OCI-LY7 (cell line): ENCODE data around the gene CEP170B. TPM values are rescaled to one million over a fixed set of nuclear protein-coding genes. Genes with fewer than 3 reads are reported as not detected.

Source experiments
- BruUV-seq: library from RNA; stranded (reverse); fragments of 400-500 nt; replicated peaks from 2 replicates; lab custom pipeline; 2021; lab: Mats Ljungman, UMichigan
- CTCF ChIA-PET: fragments of 300-600 bp; sonication (Branson Sonifier 250); formaldehyde crosslinking; loops from one replicate; lab custom pipeline; 2022; ENCODE audit warnings: antibody characterized with exemption; ENCODE audit not compliant: unreplicated experiment; lab: Charles Lee
- POLR2A ChIA-PET: fragments of 300-600 bp; sonication (Branson Sonifier 250); formaldehyde crosslinking; loops from one replicate; lab custom pipeline; 2022; ENCODE audit warnings: antibody characterized with exemption; lab: Charles Lee
- DNase-seq: peaks from one replicate; pipeline ENCODE4 v3.0.0-alpha.2; 2015; ENCODE audit warnings: low spot score
- H2AFZ ChIP-seq: fragments of 200-600 bp; sonication (generic), shearing (Covaris generic); 2 replicates; pipeline ENCODE4 v1.6.1; 2014; ENCODE audit warnings: mild to moderate bottlenecking, antibody characterized with exemption, low read length, moderate library complexity
- H3K27ac ChIP-seq: fragments of 200-600 bp; sonication (generic); 2 replicates; pipeline ENCODE4 v1.5.1; 2014; ENCODE audit warnings: mixed run types, low read depth, mild to moderate bottlenecking, moderate library complexity, low read length, inconsistent platforms; ENCODE audit not compliant: poor library complexity, severe bottlenecking
- H3K36me3 ChIP-seq: fragments of 200-600 bp; sonication (generic); 2 replicates; pipeline ENCODE4 v1.6.1; 2014; ENCODE audit warnings: mild to moderate bottlenecking, antibody characterized with exemption, low read length, moderate library complexity, mixed read lengths; ENCODE audit not compliant: insufficient read depth
- H3K4me1 ChIP-seq: fragments of 200-600 bp; sonication (generic); 2 replicates; pipeline ENCODE4 v1.5.1; 2014; ENCODE audit warnings: mild to moderate bottlenecking, low read length; ENCODE audit not compliant: insufficient read depth, poor library complexity, severe bottlenecking
- H3K4me2 ChIP-seq: fragments of 200-600 bp; sonication (generic); 2 replicates; pipeline ENCODE4 v1.6.1; 2014; ENCODE audit warnings: mild to moderate bottlenecking, low read length
- H3K4me3 ChIP-seq: fragments of 200-600 bp; sonication (generic); 2 replicates; pipeline ENCODE4 v1.5.1; 2014; ENCODE audit warnings: mild to moderate bottlenecking, low read depth, low read length; ENCODE audit not compliant: poor library complexity, severe bottlenecking
- H3K79me2 ChIP-seq: fragments of 200-600 bp; sonication (generic); 2 replicates; pipeline ENCODE4 v1.6.1; 2016; ENCODE audit warnings: low read depth, mild to moderate bottlenecking, low read length, moderate library complexity, mixed read lengths; ENCODE audit not compliant: insufficient read depth
- H3K9me2 ChIP-seq: fragments of 200-600 bp; sonication (generic); 2 replicates; pipeline ENCODE4 v1.6.1; 2016; ENCODE audit warnings: mild to moderate bottlenecking, low read length, mixed read lengths; ENCODE audit not compliant: insufficient read depth
- H3K9me3 ChIP-seq: fragments of 200-600 bp; sonication (generic); 2 replicates; pipeline ENCODE4 v1.6.1; 2014; ENCODE audit warnings: mild to moderate bottlenecking, mixed run types, low read length, mixed read lengths
- H4K20me1 ChIP-seq: fragments of 200-600 bp; sonication (generic); 2 replicates; pipeline ENCODE4 v1.6.1; 2014; ENCODE audit warnings: mild to moderate bottlenecking, antibody characterized with exemption, low read length, moderate library complexity, mixed read lengths; ENCODE audit not compliant: insufficient read depth
- CTCF ChIP-seq: fragments of 200-600 bp; sonication (generic); conservative IDR thresholded peaks from 2 replicates; pipeline ENCODE4 v1.5.1; 2014; ENCODE audit warnings: mild to moderate bottlenecking, antibody characterized with exemption, low read length, moderate library complexity, mixed read lengths
- EZH2phosphoT487 ChIP-seq: fragments of 200-600 bp; sonication (generic); IDR thresholded peaks from 2 replicates; pipeline ENCODE4 v1.6.1; 2018; ENCODE audit warnings: low read depth, borderline replicate concordance, mild to moderate bottlenecking, mixed run types, antibody characterized with exemption, low read length, moderate library complexity, mixed read lengths
- intact Hi-C: fragments of 100-400 bp; cut with micrococcal nuclease; formaldehyde crosslinking; loops from one replicate; pipeline ENCODE4 v1.10.0; 2022; ENCODE audit not compliant: unreplicated experiment
- total RNA-seq, 2 experiments: library from RNA; depleted of rRNA in 1 of 2; stranded (reverse); fragments of >200 nt in 1 of 2; shearing (Covaris generic) in 1 of 2; gene quantifications; 2 replicates each; pipeline ENCODE4 v1.2.3, GENCODE V29; 2014 to 2022

The CEP170B gene
- total RNA-seq, 2 experiments from 2014 or later, result 0.10 to 0.16 TPM

- DNase-seq, result no peak
- H3K9me2 ChIP-seq, result no peaks in the 10 kb centered on the region
- H3K4me2 ChIP-seq, result no peak overlapping the region
- ChIA-PET CTCF (no interaction called here), POLR2A (no interaction called here)
- no peak overlapping the region for H2AFZ ChIP-seq
- no peak overlapping the region for H3K4me3 ChIP-seq
- no peak overlapping the region for H3K27ac ChIP-seq
- H3K36me3 ChIP-seq, result no peaks in the 10 kb centered on the region
- TF ChIP-seq EZH2phosphoT487 (no peak), CTCF (no peak)
- H3K9me3 ChIP-seq, result no peaks in the 10 kb centered on the region
- intact Hi-C loops, result no loop called here
- H4K20me1 ChIP-seq, result no peaks in the 10 kb centered on the region
- H3K79me2 ChIP-seq, result no peaks in the 10 kb centered on the region
- no peaks in the 10 kb centered on the region for H3K4me1 ChIP-seq
- no TSS peak for BruUV-seq
These were observed 69.0 kb downstream of the CEP170B start for GRCh38 chr14:104933746-104934733.

- Histone ChIP-seq H3K79me2 (no peaks in the 10 kb centered on the region), H3K9me3 (no peaks in the 10 kb centered on the region), H3K4me2 (no peak overlapping the region), H3K4me1 (no peaks in the 10 kb centered on the region), H3K9me2 (no peaks in the 10 kb centered on the region), H3K27ac (no peak overlapping the region), H3K4me3 (no peak overlapping the region), H3K36me3 (no peaks in the 10 kb centered on the region), H4K20me1 (no peaks in the 10 kb centered on the region), H2AFZ (no peak overlapping the region)
- ChIA-PET CTCF (no interaction called here), POLR2A (no interaction called here)
- no peak for DNase-seq
- no TSS peak for BruUV-seq
- TF ChIP-seq CTCF, result no peak
- no peak for TF ChIP-seq EZH2phosphoT487
- intact Hi-C loops, result no loop called here
These were observed 70.1 kb downstream of the CEP170B start for GRCh38 chr14:104935026-104935650.
